Esophagus mucosa (tissue), 1 donor: ENCODE results near the gene PTGES. TPM values are rescaled to one million over a fixed set of nuclear protein-coding genes. Genes with fewer than 3 reads are reported as not detected.

ENCODE experiments used
- total RNA-seq: library from RNA; stranded (reverse); gene quantifications from one replicate; pipeline ENCODE4 v1.2.4, GENCODE V29; 2023
- donor health status: DM: yes; HTN: yes; CAD: no.

The PTGES gene
- total RNA-seq, 1 donor from 2014 or later: 9.1 TPM

Other genes starting within 250 kb of the PTGES start
- not detected for gene C9orf50, start 131.9 kb downstream of the PTGES start, total RNA-seq
- 18.8 TPM for gene NTMT1, start 126.9 kb downstream of the PTGES start, total RNA-seq
- 11.4 TPM for gene ASB6, start 110.9 kb downstream of the PTGES start, total RNA-seq
- 1.5 TPM for gene PRRX2, start 87.4 kb downstream of the PTGES start, total RNA-seq
- 11.7 TPM for gene TOR1B, start 50.1 kb upstream of the PTGES start, total RNA-seq
- 15.5 TPM for gene TOR1A, start 71.1 kb upstream of the PTGES start, total RNA-seq
- gene C9orf78, start 82.2 kb upstream of the PTGES start, total RNA-seq: 25.1 TPM
- 12.8 TPM for gene USP20, start 82.4 kb upstream of the PTGES start, total RNA-seq